ENCODE results near the gene CTNND2.

CTNND2 gene, protein sequence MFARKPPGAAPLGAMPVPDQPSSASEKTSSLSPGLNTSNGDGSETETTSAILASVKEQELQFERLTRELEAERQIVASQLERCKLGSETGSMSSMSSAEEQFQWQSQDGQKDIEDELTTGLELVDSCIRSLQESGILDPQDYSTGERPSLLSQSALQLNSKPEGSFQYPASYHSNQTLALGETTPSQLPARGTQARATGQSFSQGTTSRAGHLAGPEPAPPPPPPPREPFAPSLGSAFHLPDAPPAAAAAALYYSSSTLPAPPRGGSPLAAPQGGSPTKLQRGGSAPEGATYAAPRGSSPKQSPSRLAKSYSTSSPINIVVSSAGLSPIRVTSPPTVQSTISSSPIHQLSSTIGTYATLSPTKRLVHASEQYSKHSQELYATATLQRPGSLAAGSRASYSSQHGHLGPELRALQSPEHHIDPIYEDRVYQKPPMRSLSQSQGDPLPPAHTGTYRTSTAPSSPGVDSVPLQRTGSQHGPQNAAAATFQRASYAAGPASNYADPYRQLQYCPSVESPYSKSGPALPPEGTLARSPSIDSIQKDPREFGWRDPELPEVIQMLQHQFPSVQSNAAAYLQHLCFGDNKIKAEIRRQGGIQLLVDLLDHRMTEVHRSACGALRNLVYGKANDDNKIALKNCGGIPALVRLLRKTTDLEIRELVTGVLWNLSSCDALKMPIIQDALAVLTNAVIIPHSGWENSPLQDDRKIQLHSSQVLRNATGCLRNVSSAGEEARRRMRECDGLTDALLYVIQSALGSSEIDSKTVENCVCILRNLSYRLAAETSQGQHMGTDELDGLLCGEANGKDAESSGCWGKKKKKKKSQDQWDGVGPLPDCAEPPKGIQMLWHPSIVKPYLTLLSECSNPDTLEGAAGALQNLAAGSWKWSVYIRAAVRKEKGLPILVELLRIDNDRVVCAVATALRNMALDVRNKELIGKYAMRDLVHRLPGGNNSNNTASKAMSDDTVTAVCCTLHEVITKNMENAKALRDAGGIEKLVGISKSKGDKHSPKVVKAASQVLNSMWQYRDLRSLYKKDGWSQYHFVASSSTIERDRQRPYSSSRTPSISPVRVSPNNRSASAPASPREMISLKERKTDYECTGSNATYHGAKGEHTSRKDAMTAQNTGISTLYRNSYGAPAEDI (N-terminal part only)

DNA sequence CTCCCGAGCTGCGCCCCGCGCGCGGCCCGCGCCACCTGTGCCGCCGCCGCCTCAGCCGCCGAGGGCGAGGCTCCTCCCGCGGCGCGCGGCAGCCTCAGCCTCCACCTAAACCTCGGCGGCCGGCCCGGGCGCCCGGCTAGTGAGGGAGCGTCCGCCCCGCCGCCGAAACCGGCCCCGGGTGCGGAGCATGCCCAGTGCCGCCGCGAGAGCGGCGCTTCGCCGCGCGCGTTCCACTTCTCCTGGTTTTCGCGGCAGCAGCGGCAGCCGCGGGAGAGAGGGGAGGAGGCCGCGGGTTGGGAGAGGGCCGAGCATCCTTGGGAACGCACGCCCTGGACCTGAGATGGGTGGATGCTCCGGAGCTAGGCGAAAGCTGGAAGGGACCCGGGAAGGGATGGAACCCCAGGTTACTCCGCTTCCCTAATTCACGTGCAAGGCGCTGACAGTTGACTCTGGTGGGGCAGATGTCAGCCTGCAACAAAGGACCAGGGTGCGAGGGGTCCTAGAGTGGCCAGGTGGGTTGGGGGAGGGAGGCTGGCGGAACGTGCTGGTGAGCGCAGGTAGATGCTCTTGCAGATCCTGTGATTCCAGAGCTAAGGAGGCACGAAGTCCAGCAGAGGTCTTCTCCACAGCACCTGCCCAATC, at the start of gene CTNND2:
TSS of gene CTNND2 (minus strand) at position 182 of the 642 bp plus-strand sequence. CDS start 593 bp downstream, outside the sequence.
- no peak for DNase-seq

DNA sequence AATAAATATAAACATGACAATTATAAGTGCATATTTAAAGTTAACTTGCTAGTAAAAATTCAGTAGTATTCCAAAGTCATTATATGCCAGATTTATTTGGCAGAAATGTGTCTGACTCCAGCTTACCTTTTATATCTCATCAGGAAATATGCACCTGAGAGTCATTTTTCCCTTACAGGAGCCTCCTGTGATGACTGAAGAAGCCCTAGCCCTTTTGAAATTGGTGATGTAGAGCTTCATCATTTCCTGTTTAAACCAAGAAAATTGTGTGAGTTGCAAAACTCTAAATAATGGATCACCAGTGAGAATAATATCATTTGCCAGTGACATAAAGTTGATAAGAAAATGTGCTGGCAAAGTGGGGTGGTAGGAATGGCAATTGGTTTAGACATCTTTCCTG, 42.1 kb upstream of the CTNND2 start:
- no peak for DNase-seq

DNA sequence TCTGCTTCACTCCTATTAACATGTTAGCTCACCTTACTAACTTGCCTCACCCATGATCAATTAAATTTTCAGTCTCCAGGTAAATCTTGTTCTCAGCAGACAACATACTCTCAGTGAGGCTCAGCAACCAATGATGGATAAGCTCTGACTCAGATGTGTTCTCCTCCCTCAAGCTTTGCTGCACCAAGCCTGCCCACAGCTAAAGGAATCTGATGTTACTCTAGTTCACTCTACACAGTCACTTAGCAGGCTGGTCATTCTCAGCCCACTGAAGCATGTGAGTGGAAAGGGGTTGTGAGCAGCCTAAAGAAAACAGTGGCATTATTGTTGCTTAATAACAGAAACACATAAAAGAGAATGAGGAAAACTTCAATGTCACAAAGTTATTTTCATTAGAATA, 37.3 kb upstream of the CTNND2 start:
- no peak for DNase-seq

DNA sequence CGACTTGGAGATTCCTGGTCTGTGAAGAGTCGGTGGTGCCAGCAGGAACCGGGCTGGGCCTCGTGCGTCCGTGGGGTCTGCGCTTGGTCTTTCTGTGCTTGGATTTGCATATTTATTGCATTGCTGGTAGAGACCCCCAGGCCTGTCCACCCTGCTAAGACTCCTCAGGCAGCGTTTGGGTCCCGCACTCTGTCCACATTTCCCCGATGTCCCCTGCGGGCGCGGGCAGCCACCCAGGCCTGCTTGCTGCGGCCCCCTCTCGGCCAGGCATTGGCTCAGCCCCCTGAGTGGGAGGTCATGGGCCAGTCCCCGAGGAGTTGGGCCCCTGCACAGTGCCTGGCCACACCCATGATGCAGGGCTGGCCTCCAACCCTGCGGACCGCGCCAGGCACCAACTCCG, 27.4 kb upstream of the CTNND2 start:
- no peak for DNase-seq

DNA sequence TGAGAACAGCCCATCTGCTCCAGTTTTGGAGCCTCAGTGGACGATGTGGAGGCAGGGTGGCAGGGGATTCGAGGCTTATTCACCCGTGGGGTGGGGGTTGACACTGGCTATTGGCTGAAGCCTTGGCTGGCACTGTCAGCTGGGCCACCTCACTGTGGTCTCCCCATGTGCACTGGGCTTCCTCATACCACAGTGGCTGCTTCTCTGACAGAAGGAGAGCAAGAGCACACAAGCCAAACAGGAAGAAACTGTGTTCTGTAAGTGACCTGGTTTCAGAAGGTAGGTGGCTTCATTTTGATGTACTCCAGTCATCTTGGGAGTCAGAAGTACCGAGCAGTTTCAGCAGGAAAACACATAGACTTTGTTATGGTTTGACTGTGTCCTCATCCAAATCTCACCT, 24.7 kb upstream of the CTNND2 start:
- DNase-seq = no peak

DNA sequence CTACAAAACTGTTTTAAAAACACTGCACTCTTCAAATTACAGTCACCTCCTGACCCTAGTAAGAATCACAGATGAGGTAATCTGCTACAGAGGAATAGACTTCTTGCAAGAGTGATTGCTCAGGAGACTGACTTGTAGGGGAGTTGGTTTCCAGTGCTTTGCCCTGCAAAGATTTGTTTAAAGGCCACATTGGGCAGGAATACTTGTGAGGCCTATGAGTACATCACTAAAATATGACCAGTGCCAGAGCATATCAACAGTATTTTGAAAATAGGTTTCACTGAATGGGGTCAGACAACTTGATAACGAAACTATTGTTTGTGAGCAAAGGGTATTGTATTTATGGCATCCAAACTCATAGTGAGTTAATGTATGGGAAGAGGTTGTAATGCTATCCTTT, 21.5 kb upstream of the CTNND2 start:
- no peak for DNase-seq

DNA sequence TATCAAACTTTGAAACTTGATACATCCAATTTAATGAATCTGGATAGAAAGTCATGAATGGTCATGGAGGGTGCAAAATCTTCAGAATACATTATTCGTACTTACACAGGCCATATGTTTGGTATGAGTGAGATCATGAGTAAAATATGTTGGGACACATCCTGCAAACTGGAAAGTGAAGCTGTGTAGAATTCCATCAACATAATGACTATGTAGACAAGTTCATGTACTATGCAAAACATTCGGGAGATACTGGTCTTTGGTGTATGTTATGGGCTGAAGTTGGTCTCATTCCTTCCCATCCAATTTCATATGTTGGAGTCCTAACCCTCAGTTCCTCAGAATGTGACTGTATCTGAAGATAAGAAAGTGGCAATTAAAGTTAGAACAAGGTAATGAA, 18.1 kb upstream of the CTNND2 start:
- DNase-seq = no peak

DNA sequence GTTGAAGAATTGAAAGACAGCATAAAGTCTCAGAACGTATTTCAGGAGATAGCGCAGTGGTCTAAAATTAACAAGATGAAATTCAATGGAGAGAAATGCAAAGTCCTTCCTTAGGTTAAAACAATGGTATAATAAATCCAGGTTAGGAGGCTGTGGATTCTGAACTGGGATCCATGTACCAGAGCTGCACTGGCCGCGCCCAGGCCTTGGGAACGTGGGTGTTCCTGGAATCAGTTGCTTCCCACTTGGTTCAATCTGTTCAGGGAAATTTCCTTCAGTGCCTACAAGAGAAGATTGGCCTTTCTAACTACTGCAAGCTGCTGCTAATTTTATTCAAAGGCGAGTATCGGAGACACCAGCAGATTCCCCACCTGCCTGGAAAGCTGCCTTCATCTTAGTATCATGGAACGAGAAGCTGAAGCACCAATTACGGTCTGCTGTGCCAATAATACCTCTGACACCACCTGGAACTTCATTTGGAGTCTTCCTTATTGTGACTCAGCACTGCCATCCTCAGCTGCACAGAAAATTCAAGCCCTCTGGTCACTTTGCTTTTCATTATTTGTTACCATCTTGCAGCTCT, 14.3 kb upstream of the CTNND2 start:
- DNase-seq = no peak

DNA sequence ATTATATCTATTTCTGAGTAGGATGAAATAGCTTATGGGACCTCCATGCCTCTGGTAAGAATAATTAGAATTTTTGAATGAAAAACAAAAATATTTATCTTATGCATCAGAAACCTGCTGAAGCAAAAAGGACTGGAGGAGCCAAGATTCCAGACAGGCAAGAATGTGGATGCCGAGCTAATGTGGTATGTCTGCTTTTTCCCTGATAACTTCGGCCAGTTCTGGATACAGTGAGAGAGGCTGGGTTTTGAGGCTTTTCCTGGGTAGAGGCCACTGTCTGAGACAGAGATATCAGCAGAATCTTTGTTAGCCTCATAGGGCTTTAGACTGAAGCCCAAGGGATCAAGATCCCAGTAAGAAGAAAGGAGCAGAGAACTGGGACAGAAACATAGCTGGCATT, 5.2 kb upstream of the CTNND2 start:
- DNase-seq = no peak

DNA sequence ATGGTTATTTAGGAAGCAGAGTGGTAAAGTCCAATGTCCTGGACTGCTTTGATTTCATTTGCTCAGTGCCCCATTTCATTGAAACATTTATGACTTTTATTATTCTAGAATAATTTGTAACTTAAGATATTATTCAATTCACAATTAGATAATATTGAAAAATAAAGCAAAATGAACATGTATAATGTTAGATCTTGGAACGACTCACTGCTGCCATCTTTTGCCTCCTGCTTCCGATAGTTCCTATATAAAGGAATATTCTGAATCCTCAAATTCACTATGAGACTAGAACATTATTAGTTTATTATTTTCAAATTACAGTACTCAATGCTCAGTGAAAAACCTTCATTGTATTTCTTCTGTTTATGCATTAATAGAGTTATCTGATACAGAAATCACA, 2.3 kb upstream of the CTNND2 start:
- no peak for DNase-seq

DNA sequence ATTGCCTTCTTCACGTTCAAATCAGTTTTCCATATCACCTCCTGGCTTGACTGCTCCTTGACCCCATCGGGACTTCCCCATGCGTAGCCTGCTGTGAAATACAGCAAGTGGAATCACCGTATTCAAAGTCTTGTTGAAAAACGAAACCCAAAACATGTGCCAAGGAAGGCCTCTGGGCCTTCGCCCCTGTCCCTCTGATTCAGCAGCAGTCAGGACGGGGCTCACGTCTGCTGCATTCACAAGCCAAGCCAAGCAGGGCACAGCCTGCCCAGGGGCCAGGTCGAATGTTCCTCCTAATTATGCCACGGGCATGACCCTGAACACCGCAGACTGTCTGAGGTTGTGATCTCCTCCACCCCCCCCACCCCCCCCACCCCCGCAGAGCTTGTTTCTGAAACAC, 960 bp upstream of the CTNND2 start:
- no peak for DNase-seq

DNA sequence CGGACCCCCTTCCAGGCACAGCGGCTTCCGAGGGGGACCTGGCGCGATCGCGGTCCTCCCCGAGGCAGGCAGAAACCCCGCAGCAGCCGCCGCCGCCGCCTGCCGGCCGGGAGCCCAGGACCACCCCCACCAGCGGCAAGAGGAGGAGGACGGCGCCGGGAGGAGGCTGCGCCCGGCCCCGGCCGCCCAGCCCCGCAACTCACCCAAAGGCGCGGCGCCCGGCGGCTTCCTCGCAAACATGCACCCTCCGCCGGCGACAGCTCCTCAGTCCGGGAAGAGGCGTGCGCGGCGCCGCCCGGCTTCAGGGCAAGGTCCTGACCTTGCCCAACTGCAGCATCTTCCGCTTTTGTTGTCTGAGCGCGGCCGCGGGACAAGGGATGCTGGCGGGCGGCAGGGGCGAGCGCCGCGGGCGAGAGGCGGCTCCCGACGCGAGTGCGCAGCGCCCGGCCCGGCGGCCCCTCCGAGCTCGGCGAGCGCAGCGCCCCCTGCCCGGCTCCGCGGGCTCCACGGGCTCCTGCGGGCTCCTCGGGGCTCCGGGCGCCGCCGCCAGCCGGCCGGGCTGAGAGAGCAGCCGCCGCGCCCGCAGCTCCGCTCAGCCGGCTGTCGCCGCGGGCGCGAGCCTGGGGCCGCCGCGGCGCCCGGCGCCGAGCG, 507 bp downstream of the CTNND2 start:
- DNase-seq = no peak

DNA sequence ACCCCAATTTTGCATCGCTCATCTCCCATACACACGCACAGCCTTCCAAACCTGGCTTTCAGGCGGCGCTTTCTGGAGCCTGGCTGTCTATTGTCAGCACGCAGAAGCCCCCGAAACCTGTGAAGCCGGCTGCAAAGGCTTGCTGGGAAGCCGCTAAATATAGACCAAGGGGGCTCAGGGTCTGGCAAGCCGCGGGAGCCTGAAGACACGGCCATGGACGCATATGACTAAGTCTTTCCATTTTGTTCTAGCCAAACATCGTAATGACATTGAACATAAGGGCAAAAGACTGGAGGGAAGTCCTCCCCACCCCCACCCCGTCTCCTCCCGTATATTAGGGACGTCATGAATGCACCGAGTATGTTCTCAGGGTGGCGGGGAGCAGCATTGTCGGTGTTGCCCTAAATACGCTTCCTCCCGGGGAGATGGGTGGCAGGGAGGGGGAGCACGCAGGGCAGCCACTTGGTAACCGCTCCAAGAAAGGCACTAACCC, 1.1 kb downstream of the CTNND2 start:
- DNase-seq = no peak

DNA sequence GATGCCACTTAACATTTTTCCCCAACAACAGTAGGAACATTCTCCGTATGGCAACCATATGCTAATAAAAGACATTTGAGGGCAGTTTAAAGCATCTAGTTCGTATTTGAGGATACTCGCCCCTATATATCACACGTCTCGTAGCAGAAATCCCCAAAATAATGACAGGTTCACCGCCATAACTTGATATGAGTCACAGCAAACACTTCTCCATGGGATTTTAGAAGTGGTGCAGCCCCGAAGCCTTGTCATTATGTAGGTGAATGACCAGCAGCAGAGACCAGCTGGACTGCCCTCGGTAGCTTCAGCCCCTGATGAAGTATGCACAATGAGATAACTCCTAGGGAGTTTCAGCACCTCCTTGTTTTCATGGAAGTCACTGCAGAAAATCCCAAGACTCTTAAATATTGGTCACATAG, 2.0 kb downstream of the CTNND2 start:
- no peak for DNase-seq

DNA sequence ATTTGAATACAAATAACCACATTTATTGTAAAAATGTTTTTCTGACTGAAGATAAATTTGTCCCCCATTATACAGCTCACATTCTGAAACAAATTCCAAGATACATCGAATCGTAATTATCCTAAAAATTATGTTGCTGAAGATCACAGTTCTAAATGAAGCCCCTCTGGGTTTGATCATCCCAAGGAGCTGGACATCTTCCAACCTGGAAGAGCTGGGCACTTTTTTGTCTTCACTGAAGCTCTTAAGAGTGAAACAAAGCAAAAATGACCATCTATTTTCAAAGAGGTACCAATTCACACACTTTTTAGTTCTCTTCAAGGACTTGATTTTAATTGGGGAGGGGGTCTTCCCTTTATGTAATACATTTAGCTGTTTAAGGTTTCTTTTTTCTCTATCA, 5.5 kb downstream of the CTNND2 start:
- DNase-seq = no peak

DNA sequence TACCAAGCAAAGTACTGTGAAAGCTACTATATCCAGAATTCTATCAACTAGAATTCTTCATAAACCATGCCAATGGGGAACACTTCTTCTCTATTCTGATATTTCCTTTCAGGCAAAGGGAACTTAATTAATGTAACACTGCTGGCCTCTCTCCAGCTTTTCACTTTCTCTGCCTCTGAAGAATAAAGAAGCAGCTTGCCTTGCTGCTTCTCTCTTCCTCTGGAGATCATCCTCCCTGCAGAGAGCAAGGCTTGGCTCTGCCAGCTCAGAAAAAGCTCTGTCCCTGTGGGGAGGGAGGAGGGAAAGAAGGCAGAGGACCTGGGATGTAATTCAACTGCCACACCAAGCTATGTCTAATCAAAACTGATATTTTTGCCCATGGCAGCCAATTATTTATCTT, 6.5 kb downstream of the CTNND2 start:
- DNase-seq = no peak

DNA sequence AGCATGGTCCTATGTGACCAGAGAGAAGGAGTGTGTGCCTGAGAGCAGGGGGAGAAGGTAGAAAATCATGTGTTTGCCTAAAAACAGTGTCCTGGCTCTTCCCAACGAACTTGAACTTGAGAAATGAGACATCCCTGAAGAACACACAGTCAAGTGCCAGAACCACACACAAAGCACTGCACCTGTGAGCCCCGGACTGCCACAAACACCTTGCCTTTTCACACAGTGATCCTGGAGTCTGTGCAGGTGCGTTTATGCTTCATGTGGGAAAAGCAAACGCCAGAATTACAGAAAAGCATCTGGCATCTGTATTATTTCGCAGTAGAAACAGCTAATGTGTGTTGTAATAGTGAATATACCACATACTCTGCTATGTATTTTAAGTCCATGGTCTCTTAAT, 9.3 kb downstream of the CTNND2 start:
- no peak for DNase-seq

DNA sequence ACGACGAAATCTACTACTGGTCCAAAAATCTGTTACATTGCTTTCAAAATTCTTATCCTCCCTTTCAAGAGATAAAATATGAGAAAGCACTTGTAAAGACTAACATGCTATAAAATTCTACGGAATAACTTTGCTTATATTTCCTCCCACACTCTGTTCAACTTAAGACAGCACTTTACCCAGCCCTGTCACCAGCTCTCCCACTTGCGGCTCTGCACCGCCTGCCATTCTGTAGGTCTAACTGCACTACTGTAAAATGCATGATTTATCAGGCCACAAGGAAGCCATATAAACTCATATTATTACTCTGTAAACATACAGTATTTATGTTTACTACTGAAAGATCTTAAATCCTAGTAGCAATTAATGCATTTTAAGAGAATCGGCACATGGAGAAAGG, 11.4 kb downstream of the CTNND2 start:
- DNase-seq = no peak

DNA sequence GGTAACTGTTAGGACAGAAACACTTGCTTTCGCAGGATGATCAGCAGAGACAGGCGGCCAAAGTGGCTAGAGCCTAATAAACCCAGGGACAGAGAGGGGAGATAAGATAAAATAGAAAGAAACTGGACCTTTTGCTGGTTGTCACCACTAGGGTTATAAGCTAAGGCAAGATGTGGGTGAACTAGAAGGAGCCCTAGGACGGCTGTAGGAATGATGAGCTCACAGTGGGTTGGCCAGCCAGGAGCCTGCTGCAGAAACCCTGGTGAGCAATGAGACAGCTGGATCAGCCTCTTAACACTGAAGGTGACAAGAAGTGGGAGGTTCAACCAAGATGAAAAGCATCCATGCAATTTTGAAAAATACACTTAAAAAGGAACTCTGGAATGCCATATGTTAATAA, 13.5 kb downstream of the CTNND2 start:
- no peak for DNase-seq

DNA sequence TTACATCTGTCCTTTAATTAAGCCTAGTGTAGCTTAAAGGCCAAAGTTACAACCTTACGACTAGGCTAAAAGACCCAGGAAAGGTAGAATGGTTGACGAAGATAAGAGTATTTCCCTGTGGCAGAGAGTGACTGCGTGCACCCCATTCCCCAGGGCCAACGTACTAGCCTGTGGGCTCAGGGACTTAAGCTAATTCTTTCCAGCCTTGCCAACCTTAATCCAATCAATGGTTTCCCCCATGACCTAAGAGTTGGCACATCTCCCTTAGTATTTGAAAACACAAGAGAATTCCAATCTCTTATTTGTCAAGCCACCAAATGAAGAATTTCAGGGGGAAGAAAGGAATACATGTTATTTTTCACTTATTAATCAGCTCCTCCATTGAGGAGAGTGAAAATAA, 16.0 kb downstream of the CTNND2 start:
- no peak for DNase-seq

DNA sequence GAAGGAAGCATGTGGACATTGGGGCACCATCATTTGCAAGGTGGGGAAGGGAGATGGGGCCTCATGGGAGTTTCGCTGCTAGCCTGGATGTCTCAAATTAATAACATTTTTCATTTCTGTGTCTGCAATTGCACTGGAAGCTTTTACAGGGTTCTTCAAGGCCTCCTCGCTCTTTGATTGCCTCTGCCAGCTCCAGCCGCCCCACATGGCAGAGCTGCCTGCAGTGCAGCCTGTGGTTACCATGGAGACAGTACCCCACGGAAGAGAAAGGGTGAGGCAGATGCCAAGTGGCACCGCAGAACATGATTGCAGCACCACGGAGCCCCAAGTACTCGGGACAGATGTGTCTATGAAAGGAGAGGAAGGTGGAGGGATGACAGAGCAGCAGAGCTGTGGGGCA, 25.4 kb downstream of the CTNND2 start:
- no peak for DNase-seq

DNA sequence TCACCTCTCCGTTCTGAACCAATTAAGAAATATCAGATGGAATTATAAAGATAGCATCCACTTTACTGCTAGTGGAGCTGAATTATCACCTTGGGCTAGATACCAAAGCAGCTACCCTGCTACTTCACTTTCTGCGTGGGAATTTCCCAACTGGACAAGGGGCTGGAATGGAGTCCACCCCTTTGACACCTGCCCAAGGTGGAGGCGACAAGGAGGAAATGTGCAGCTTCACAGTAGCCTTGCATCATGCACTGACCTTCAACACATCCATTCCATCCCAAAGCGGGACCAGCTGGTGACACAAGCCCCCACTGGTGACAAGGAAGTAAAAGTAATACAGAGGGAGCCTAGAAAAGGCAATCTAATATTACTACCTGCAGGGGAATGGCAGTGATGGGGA, 30.7 kb downstream of the CTNND2 start:
- no peak for DNase-seq

Measured in stimulated activated naive CD4-positive, alpha-beta T cell (primary cell).